Loucy (cell line): ENCODE measurements around the gene PRKAR2B.

Experiments
- EZH2phosphoT487 ChIP-seq: fragments of 200-600 bp; IDR thresholded peaks from 2 replicates; pipeline ENCODE4 v1.6.1; 2018; ENCODE audit warnings: antibody characterized with exemption, mild to moderate bottlenecking, moderate library complexity, borderline replicate concordance
- TF ChIP-seq, protein P1 (sequence below): fragments of 200-600 bp; sonication (generic); conservative IDR thresholded peaks from 2 replicates; pipeline ENCODE4 v1.5.1; 2014; ENCODE audit warnings: mild to moderate bottlenecking, antibody characterized with exemption, low read length

- TF ChIP-seq, protein P1, sequence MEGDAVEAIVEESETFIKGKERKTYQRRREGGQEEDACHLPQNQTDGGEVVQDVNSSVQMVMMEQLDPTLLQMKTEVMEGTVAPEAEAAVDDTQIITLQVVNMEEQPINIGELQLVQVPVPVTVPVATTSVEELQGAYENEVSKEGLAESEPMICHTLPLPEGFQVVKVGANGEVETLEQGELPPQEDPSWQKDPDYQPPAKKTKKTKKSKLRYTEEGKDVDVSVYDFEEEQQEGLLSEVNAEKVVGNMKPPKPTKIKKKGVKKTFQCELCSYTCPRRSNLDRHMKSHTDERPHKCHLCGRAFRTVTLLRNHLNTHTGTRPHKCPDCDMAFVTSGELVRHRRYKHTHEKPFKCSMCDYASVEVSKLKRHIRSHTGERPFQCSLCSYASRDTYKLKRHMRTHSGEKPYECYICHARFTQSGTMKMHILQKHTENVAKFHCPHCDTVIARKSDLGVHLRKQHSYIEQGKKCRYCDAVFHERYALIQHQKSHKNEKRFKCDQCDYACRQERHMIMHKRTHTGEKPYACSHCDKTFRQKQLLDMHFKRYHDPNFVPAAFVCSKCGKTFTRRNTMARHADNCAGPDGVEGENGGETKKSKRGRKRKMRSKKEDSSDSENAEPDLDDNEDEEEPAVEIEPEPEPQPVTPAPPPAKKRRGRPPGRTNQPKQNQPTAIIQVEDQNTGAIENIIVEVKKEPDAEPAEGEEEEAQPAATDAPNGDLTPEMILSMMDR = no peak
- TF ChIP-seq EZH2phosphoT487 = no peak
These were observed 135.0 kb downstream of the PRKAR2B start for GRCh38 chr7:107179326-107180164.
